ENCODE results near the gene UFSP1. TPM values are rescaled to one million over a fixed set of nuclear protein-coding genes. Genes with fewer than 3 reads are reported as not detected.
"Not testable (repeated sequence)": the region's sequence is repeated elsewhere in the genome, so short reads cannot be mapped to it uniquely, and the experiment has no call there.

UFSP1 gene
- total RNA-seq, 1 donor from 2014 or later: 5.7 TPM

DNA sequence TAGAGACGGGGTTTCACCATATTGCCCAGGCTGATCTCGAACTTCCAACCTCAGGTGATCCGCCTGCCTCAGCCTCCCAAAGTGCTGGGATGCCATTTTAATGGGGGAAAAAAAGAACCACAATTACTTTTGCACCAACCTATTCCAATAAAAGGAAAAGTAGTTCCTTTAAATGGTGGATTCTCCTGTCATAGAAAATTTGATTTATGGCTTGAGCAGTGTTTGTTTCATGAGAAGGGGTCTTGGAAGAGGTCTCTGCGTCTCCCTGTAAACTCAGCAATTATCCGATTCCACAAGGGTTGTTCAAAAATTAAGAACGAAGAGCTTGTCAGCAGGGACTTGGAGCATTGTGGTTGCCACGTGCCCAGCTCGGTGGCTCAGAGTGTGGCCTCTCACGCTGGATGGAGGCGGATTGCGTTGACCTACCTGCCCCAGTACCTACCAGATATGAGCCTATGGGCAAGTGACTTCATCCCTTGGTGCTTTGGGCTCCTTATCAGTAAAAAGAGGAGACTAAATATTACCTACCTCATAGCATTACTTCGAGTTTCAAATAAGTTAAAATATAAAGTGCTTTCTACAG lies 25.2 kb downstream of the UFSP1 start:
- H3K9me3 ChIP-seq (ENCODE audit: control insufficient read depth in 3 of 3, low read length in 3 of 3): no peaks in the 10 kb centered on the region
- no peak overlapping the region for H3K4me3 ChIP-seq (ENCODE audit: low read length in 3 of 3)
- no peak overlapping the region for H3K27ac ChIP-seq (ENCODE audit: low read depth, low read length)
- no peak overlapping the region for H3K9ac ChIP-seq (ENCODE audit: low read depth in 1 of 3, low read length in 3 of 3)
- H3K36me3 ChIP-seq (ENCODE audit: control insufficient read depth in 3 of 3, insufficient read depth in 3 of 3, low read length in 3 of 3): peaks cover 6 to 17% (median 8%) of the 10 kb centered on the region in 3 donors
- H3K27me3 ChIP-seq (ENCODE audit: control insufficient read depth in 3 of 3, insufficient read depth in 3 of 3, low read length in 3 of 3): peaks cover 0 to 12% (median 0%) of the 10 kb centered on the region in 3 donors
- H3K4me1 ChIP-seq (ENCODE audit: control insufficient read depth in 3 of 3, insufficient read depth in 3 of 3, low read length in 3 of 3): peaks cover 11 to 30% (median 18%) of the 10 kb centered on the region in 3 donors

DNA sequence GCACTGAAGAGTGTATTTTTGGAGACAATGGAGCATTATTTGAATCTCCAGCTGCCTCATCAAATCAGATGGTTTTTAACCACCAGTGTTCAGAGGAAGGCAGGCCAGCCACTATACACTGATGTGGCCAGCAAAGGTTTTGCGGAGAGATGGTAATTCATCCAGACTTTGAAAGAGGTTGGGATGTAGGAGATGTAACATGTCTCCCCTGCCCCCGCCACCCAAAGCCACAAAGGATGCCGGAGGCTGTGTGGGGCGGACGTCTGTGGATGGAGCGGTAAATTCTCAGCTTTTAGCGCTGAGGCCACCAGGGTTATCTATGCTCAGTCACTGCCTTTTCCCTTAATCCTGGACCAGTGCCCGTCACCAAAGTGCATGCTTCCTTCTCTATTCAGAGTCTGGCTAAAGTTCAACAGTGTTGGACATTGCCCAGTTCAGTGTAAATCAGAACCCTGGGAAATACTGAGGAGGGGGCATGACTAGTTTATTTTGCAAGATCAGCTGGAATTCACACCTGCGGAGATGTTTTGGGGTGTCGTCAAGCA lies 26.0 kb downstream of the UFSP1 start:
- peaks cover 0 to 12% (median 0%) of the 10 kb centered on the region in 3 donors for H3K27me3 ChIP-seq (ENCODE audit: control insufficient read depth in 3 of 3, insufficient read depth in 3 of 3, low read length in 3 of 3)
- peaks cover 6 to 17% (median 8%) of the 10 kb centered on the region in 3 donors for H3K36me3 ChIP-seq (ENCODE audit: control insufficient read depth in 3 of 3, insufficient read depth in 3 of 3, low read length in 3 of 3)
- H3K27ac ChIP-seq (ENCODE audit: low read depth, low read length): no peak overlapping the region
- no peak overlapping the region for H3K9ac ChIP-seq (ENCODE audit: low read depth in 1 of 3, low read length in 3 of 3)
- no peak overlapping the region for H3K4me3 ChIP-seq (ENCODE audit: low read length in 3 of 3)
- H3K4me1 ChIP-seq (ENCODE audit: control insufficient read depth in 3 of 3, insufficient read depth in 3 of 3, low read length in 3 of 3): peaks cover 11 to 30% (median 18%) of the 10 kb centered on the region in 3 donors
- no peaks in the 10 kb centered on the region for H3K9me3 ChIP-seq (ENCODE audit: control insufficient read depth in 3 of 3, low read length in 3 of 3)

DNA sequence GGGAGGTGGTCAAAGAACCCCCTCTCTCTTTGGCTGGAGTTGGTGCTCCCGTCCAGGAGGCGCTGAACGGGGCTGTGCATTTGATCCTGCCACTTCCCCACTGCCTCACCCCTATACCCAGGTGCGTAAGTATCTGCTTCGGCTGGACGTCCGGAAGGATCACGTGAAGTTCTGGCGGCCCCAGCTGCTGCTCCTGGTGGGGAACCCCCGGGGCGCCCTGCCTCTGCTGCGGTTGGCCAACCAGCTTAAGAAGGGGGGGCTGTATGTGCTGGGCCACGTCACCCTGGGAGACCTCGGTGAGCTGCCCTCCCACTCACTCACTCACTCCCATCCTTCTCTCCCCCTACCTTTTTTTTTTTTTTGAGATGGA lies 27.9 kb downstream of the UFSP1 start:
- Histone ChIP-seq H3K36me3 (ENCODE audit: control insufficient read depth in 3 of 3, insufficient read depth in 3 of 3, low read length in 3 of 3) (peaks cover 6 to 17% (median 8%) of the 10 kb centered on the region in 3 donors), H3K4me1 (ENCODE audit: control insufficient read depth in 3 of 3, insufficient read depth in 3 of 3, low read length in 3 of 3) (peaks cover 4 to 14% (median 6%) of the 10 kb centered on the region in 3 donors)

GRCh38 chr7:100860702-100861615 lies 28.6 kb downstream of the UFSP1 start:
- Histone ChIP-seq H3K27me3 (ENCODE audit: control insufficient read depth in 3 of 3, insufficient read depth in 3 of 3, low read length in 3 of 3) (no peaks in the 10 kb centered on the region), H3K4me3 (ENCODE audit: low read length in 3 of 3) (no peak overlapping the region), H3K36me3 (ENCODE audit: control insufficient read depth in 3 of 3, insufficient read depth in 3 of 3, low read length in 3 of 3) (peaks cover 6 to 17% (median 8%) of the 10 kb centered on the region in 3 donors), H3K9me3 (ENCODE audit: control insufficient read depth in 3 of 3, low read length in 3 of 3) (no peaks in the 10 kb centered on the region), H3K27ac (ENCODE audit: low read depth, low read length) (no peak overlapping the region), H3K9ac (ENCODE audit: low read depth in 1 of 3, low read length in 3 of 3) (no peak overlapping the region), H3K4me1 (ENCODE audit: control insufficient read depth in 3 of 3, insufficient read depth in 3 of 3, low read length in 3 of 3) (peaks cover 0 to 10% (median 2%) of the 10 kb centered on the region in 3 donors)

More for the DNA sequence above, 27.9 kb downstream of the UFSP1 start:
- Histone ChIP-seq H3K27me3 (ENCODE audit: control insufficient read depth in 3 of 3, insufficient read depth in 3 of 3, low read length in 3 of 3) (peaks cover 0 to 3% (median 0%) of the 10 kb centered on the region in 3 donors), H3K9ac (ENCODE audit: low read depth in 1 of 3, low read length in 3 of 3) (no peak overlapping the region), H3K9me3 (ENCODE audit: control insufficient read depth in 3 of 3, low read length in 3 of 3) (no peaks in the 10 kb centered on the region), H3K27ac (ENCODE audit: low read depth, low read length) (no peak overlapping the region), H3K4me3 (ENCODE audit: low read length in 3 of 3) (no peak overlapping the region)

GRCh38 chr7:100859856-100860255 lies 29.7 kb downstream of the UFSP1 start:
- peaks cover 0 to 5% (median 0%) of the 10 kb centered on the region in 3 donors for H3K4me1 ChIP-seq (ENCODE audit: control insufficient read depth in 3 of 3, insufficient read depth in 3 of 3, low read length in 3 of 3)

DNA sequence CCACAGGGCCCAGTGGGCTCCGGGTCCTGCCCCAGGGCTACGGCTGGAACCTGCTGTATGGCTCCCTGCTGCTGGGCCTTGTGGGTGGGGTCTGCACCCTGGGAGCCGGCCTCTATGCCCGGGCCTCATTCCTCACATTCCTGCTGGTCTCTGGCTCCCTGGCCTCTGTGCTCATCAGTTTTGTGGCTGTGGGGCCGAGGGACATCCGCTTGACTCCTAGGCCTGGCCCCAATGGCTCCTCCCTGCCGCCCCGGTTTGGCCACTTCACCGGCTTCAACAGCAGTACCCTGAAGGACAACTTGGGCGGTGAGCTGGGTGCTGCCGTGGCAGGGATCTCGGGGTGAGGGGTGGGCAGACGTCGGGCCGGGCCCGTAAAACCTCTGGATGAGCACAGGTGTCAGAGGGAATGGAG lies 32.6 kb downstream of the UFSP1 start:
- no peaks in the 10 kb centered on the region for H3K27me3 ChIP-seq (ENCODE audit: control insufficient read depth in 3 of 3, insufficient read depth in 3 of 3, low read length in 3 of 3)
- H3K9me3 ChIP-seq (ENCODE audit: control insufficient read depth in 3 of 3, low read length in 3 of 3): no peaks in the 10 kb centered on the region
- no peak overlapping the region for H3K9ac ChIP-seq (ENCODE audit: low read depth in 1 of 3, low read length in 3 of 3)
- H3K36me3 ChIP-seq (ENCODE audit: control insufficient read depth in 3 of 3, insufficient read depth in 3 of 3, low read length in 3 of 3): peaks cover 6 to 18% (median 8%) of the 10 kb centered on the region in 3 donors
- no peak overlapping the region for H3K4me3 ChIP-seq (ENCODE audit: low read length in 3 of 3)
- H3K4me1 ChIP-seq (ENCODE audit: control insufficient read depth in 3 of 3, insufficient read depth in 3 of 3, low read length in 3 of 3): peaks cover 9 to 13% (median 12%) of the 10 kb centered on the region in 3 donors
- H3K27ac ChIP-seq (ENCODE audit: low read depth, low read length): no peak overlapping the region

More at GRCh38 chr7:100859856-100860255, 29.7 kb downstream of the UFSP1 start:
- Histone ChIP-seq H3K9me3 (ENCODE audit: control insufficient read depth in 3 of 3, low read length in 3 of 3) (no peaks in the 10 kb centered on the region), H3K36me3 (ENCODE audit: control insufficient read depth in 3 of 3, insufficient read depth in 3 of 3, low read length in 3 of 3) (peaks cover 6 to 20% (median 8%) of the 10 kb centered on the region in 3 donors), H3K4me3 (ENCODE audit: low read length in 3 of 3) (no peak overlapping the region), H3K27ac (ENCODE audit: low read depth, low read length) (no peak overlapping the region), H3K27me3 (ENCODE audit: control insufficient read depth in 3 of 3, insufficient read depth in 3 of 3, low read length in 3 of 3) (no peaks in the 10 kb centered on the region), H3K9ac (ENCODE audit: low read depth in 1 of 3, low read length in 3 of 3) (no peak overlapping the region)

GRCh38 chr7:100855515-100855914 lies 34.0 kb downstream of the UFSP1 start:
- Histone ChIP-seq H3K4me3 (ENCODE audit: low read length in 3 of 3) (no peak overlapping the region), H3K27me3 (ENCODE audit: control insufficient read depth in 3 of 3, insufficient read depth in 3 of 3, low read length in 3 of 3) (no peaks in the 10 kb centered on the region), H3K27ac (ENCODE audit: low read depth, low read length) (no peak overlapping the region), H3K36me3 (ENCODE audit: control insufficient read depth in 3 of 3, insufficient read depth in 3 of 3, low read length in 3 of 3) (peaks cover 0 to 12% (median 6%) of the 10 kb centered on the region in 3 donors), H3K9me3 (ENCODE audit: control insufficient read depth in 3 of 3, low read length in 3 of 3) (no peaks in the 10 kb centered on the region), H3K4me1 (ENCODE audit: control insufficient read depth in 3 of 3, insufficient read depth in 3 of 3, low read length in 3 of 3) (peaks cover 12 to 15% (median 14%) of the 10 kb centered on the region in 3 donors), H3K9ac (ENCODE audit: low read depth in 1 of 3, low read length in 3 of 3) (no peak overlapping the region)

GRCh38 chr7:100854899-100855298 lies 34.6 kb downstream of the UFSP1 start:
- H3K4me3 ChIP-seq (ENCODE audit: low read length in 3 of 3); H3K27me3 ChIP-seq (ENCODE audit: control insufficient read depth in 3 of 3, insufficient read depth in 3 of 3, low read length in 3 of 3); H3K9ac ChIP-seq (ENCODE audit: low read depth in 1 of 3, low read length in 3 of 3); H3K27ac ChIP-seq (ENCODE audit: low read depth, low read length); H3K9me3 ChIP-seq (ENCODE audit: control insufficient read depth in 3 of 3, low read length in 3 of 3); H3K36me3 ChIP-seq (ENCODE audit: control insufficient read depth in 3 of 3, insufficient read depth in 3 of 3, low read length in 3 of 3): not testable (repeated sequence)
- peaks cover 12 to 15% (median 14%) of the 10 kb centered on the region in 3 donors for H3K4me1 ChIP-seq (ENCODE audit: control insufficient read depth in 3 of 3, insufficient read depth in 3 of 3, low read length in 3 of 3)

DNA sequence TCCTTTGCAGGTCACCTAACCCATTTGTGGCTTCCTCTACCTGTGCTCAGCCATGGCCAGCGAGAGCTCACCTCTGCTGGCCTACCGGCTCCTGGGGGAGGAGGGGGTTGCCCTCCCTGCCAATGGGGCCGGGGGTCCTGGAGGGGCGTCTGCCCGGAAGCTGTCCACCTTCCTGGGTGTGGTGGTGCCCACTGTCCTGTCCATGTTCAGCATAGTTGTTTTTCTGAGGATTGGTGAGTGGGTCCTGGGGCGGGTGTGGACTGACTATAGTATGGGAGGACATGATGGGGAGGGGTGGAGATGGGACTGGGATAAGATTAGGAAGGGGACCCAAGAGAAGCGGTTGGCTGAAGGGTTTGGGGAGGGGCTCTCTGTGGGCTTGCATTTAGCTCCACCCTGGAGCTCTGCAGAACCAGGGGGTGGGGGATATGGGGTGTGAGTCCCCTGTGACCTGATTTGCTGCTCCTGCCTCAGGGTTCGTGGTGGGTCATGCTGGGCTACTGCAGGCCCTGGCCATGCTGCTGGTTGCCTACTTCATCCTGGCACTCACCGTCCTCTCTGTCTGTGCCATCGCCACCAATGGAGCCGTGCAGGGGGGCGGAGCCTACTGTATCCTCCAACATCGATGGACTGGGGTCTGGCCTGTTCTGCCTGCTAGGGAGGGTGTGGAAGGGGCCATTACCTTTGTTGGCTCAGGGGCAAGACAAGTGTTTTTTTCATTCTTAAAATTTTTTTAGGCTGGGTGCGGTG lies 35.2 kb downstream of the UFSP1 start:
- no peaks in the 10 kb centered on the region for H3K27me3 ChIP-seq (ENCODE audit: control insufficient read depth in 3 of 3, insufficient read depth in 3 of 3, low read length in 3 of 3)
- no peak overlapping the region for H3K4me3 ChIP-seq (ENCODE audit: low read length in 3 of 3)
- H3K36me3 ChIP-seq (ENCODE audit: control insufficient read depth in 3 of 3, insufficient read depth in 3 of 3, low read length in 3 of 3): peaks cover 0 to 3% (median 0%) of the 10 kb centered on the region in 3 donors
- no peak overlapping the region for H3K27ac ChIP-seq (ENCODE audit: low read depth, low read length)
- peaks cover 12 to 15% (median 14%) of the 10 kb centered on the region in 3 donors for H3K4me1 ChIP-seq (ENCODE audit: control insufficient read depth in 3 of 3, insufficient read depth in 3 of 3, low read length in 3 of 3)
- H3K9me3 ChIP-seq (ENCODE audit: control insufficient read depth in 3 of 3, low read length in 3 of 3): no peaks in the 10 kb centered on the region
- H3K9ac ChIP-seq (ENCODE audit: low read depth in 1 of 3, low read length in 3 of 3): no peak overlapping the region

Measured in skeletal muscle tissue (tissue), 4 donors.